Ishikawa (cell line): ENCODE results near the gene SDK2.

Experiments used
- CEBPB ChIP-seq: IDR thresholded peaks from 2 replicates; pipeline ENCODE4 v1.6.1; 2012
- CREB1 ChIP-seq: IDR thresholded peaks from 2 replicates; pipeline ENCODE4 v1.6.1; 2012; ENCODE audit warnings: low read depth
- EGR1 ChIP-seq: IDR thresholded peaks from 2 replicates; pipeline ENCODE4 v1.6.1; 2012
- EP300 ChIP-seq: IDR thresholded peaks from 2 replicates; pipeline ENCODE4 v1.6.1; 2012; ENCODE audit warnings: borderline replicate concordance
- FOXM1 ChIP-seq: IDR thresholded peaks from 2 replicates; pipeline ENCODE4 v1.6.1; 2012; ENCODE audit warnings: low read depth, borderline replicate concordance
- MAX ChIP-seq: IDR thresholded peaks from 2 replicates; pipeline ENCODE4 v1.6.1; 2012
- NFIC ChIP-seq: IDR thresholded peaks from 2 replicates; pipeline ENCODE4 v1.6.1; 2012
- RAD21 ChIP-seq: IDR thresholded peaks from 2 replicates; pipeline ENCODE4 v1.6.1; 2012; ENCODE audit warnings: low read depth
- REST ChIP-seq: IDR thresholded peaks from 2 replicates; pipeline ENCODE4 v1.6.1; 2012; ENCODE audit warnings: low read depth, mild to moderate bottlenecking
- TAF1 ChIP-seq: IDR thresholded peaks from 2 replicates; pipeline ENCODE4 v1.6.1; 2012; ENCODE audit warnings: low read depth, mild to moderate bottlenecking
- TCF12 ChIP-seq: IDR thresholded peaks from 2 replicates; pipeline ENCODE4 v1.6.1; 2012; ENCODE audit warnings: low read depth
- TEAD4 ChIP-seq: IDR thresholded peaks from 2 replicates; pipeline ENCODE4 v1.6.1; 2012
- USF1 ChIP-seq: IDR thresholded peaks from 2 replicates; pipeline ENCODE4 v1.6.1; 2012
- YY1 ChIP-seq: IDR thresholded peaks from 2 replicates; pipeline ENCODE4 v1.6.1; 2012; ENCODE audit warnings: low read depth
- ZBTB7A ChIP-seq: IDR thresholded peaks from 2 replicates; pipeline ENCODE4 v1.6.1; 2012; ENCODE audit warnings: low read depth

Gene SDK2

DNA sequence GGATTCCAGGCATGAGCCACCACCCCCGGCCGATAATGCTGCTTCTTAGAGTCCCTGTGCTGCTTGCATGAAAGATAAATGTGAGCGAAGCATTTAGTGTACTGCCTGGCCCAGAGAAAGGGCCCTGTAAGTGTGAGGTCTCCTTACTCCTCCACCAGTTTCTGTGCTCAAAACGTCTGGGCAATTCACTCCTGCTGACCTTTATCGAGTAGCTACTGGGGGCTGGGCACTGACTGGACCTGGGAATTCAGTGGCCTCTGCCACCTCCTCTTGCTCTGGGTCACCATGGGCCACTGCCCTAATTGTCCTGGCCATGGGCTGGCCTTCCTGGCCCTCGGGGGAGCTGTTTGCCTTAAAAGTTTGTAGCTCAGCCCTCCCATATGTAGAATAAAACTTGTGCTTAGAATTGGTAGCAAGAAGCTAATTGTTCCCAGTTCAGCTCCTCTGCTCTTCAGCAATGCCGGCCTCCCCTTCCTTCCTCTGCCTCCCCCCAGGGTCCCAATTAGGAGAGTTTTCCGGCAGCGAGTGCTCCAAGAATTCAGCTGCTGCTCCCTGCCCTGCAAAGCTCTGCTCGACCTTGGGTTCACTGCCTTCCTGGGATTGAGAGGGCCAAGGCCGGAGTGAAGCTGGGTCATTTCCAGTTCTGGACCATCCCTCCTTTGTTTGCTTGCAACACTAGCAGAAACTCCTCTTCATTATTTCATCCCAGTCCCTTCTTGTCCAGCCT lies 233.5 kb downstream of the SDK2 start:
- TF ChIP-seq EP300 (peak; percentile 11; the same call in 1 of the 2 replicates), CREB1 (no peak), CEBPB (no peak), TEAD4 (no peak), USF1 (no peak), TCF12 (no peak)

DNA sequence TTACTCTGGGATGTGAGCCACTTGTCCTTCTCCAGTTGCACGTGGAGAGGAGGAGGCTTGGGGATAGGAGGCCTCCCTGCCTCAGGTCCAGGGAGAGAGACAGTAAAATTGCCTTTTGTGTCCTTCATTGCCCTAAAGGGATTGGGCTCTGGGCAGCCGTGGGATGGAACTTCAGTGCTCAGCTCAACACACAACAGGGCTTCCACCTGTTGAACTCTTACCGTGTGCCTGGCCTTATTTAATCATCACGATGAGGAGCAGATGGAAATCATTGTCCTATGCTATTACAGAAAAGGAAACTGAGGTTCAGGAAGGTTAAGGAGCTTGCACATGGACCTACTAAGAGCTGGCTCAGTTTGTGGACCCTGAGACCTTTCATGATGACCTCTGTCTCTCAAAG lies 240.0 kb downstream of the SDK2 start:
- TF ChIP-seq EGR1 (no peak), CEBPB (no peak), YY1 (no peak)

GRCh38 chr17:73402466-73402865 lies 241.8 kb downstream of the SDK2 start:
- TF ChIP-seq CREB1 (no peak), TEAD4 (no peak), ZBTB7A (no peak), RAD21 (no peak), YY1 (no peak)

- no peak for TF ChIP-seq NFIC
- no peak for TF ChIP-seq TEAD4
- TF ChIP-seq EP300, result no peak
- TF ChIP-seq YY1, result no peak
- no peak for TF ChIP-seq CREB1
- TF ChIP-seq TCF12, result no peak
- no peak for TF ChIP-seq CEBPB
- TF ChIP-seq RAD21, result no peak
- TF ChIP-seq TAF1, result no peak
- no peak for TF ChIP-seq REST
- TF ChIP-seq MAX, result no peak
- TF ChIP-seq EGR1, result no peak
- no peak for TF ChIP-seq FOXM1
- TF ChIP-seq ZBTB7A, result no peak
- no peak for TF ChIP-seq USF1
Observed at GRCh38 chr17:73401911-73402310, 242.3 kb downstream of the SDK2 start.

GRCh38 chr17:73400915-73401545 lies 243.2 kb downstream of the SDK2 start:
- TF ChIP-seq TEAD4 (peak; percentile 87), TCF12 (peak; percentile 94), RAD21 (peak; percentile 1; the same call in 1 of the 2 replicates), FOXM1 (peak; percentile 86), EP300 (peak; percentile 95), EGR1 (no peak), CEBPB (peak; percentile 12; the same call in 1 of the 2 replicates), YY1 (peak; percentile 63; the same call in 1 of the 2 replicates), REST (no peak), NFIC (peak; percentile 98), MAX (peak; percentile 81), TAF1 (no peak), ZBTB7A (0 out of 2 replicates have a peak, but pooled peaks have one; percentile 24), USF1 (peak; percentile 67), CREB1 (no peak)
